HG03196 (cell line): ENCODE data around the gene RNF150.

Experiments
- ATAC-seq: cut with Tn5 transposase; IDR thresholded peaks from one replicate; pipeline ENCODE4 v1.9.1; 2021; ENCODE audit not compliant: unreplicated experiment

Gene RNF150

GRCh38 chr4:141028024-141028529 is 105.2 kb downstream of the RNF150 start:
- ATAC-seq = no peak

- no peak for ATAC-seq
These were observed 105.8 kb downstream of the RNF150 start for GRCh38 chr4:141027421-141027820.

GRCh38 chr4:141026900-141027299 is 106.4 kb downstream of the RNF150 start:
- ATAC-seq = no peak

- ATAC-seq = no peak
These were observed 110.2 kb downstream of the RNF150 start for GRCh38 chr4:141023051-141023450.

GRCh38 chr4:141022111-141022695 is 111.1 kb downstream of the RNF150 start:
- no peak for ATAC-seq

GRCh38 chr4:141021397-141022110 is 111.7 kb downstream of the RNF150 start:
- no peak for ATAC-seq

GRCh38 chr4:141020801-141021261 is 112.4 kb downstream of the RNF150 start:
- no peak for ATAC-seq

GRCh38 chr4:141019768-141020167 is 113.5 kb downstream of the RNF150 start:
- no peak for ATAC-seq

GRCh38 chr4:141016117-141016798 is 117.0 kb downstream of the RNF150 start:
- ATAC-seq = no peak

- ATAC-seq = no peak
These were observed 119.4 kb downstream of the RNF150 start for GRCh38 chr4:141013899-141014298.

- no peak for ATAC-seq
These were observed 121.4 kb downstream of the RNF150 start for GRCh38 chr4:141011901-141012315.

- no peak for ATAC-seq
These were observed 123.3 kb downstream of the RNF150 start for GRCh38 chr4:141009931-141010330.

- no peak for ATAC-seq
These were observed 124.1 kb downstream of the RNF150 start for GRCh38 chr4:141009129-141009528.

- ATAC-seq = no peak
These were observed 126.9 kb downstream of the RNF150 start for GRCh38 chr4:141006242-141006802.

GRCh38 chr4:141004823-141005222 is 128.4 kb downstream of the RNF150 start:
- ATAC-seq = no peak

- no peak for ATAC-seq
These were observed 130.1 kb downstream of the RNF150 start for GRCh38 chr4:141003193-141003592.

- no peak for ATAC-seq
These were observed 130.9 kb downstream of the RNF150 start for GRCh38 chr4:141002323-141002805.

GRCh38 chr4:140996766-140997165 is 136.5 kb downstream of the RNF150 start:
- ATAC-seq = no peak

GRCh38 chr4:140995058-140995457 is 138.2 kb downstream of the RNF150 start:
- ATAC-seq = no peak

GRCh38 chr4:140994015-140994414 is 139.3 kb downstream of the RNF150 start:
- ATAC-seq = no peak

- ATAC-seq = no peak
These were observed 139.9 kb downstream of the RNF150 start for GRCh38 chr4:140993370-140993769.
